ENCODE results near the gene ABCA7.

The ABCA7 gene

DNA sequence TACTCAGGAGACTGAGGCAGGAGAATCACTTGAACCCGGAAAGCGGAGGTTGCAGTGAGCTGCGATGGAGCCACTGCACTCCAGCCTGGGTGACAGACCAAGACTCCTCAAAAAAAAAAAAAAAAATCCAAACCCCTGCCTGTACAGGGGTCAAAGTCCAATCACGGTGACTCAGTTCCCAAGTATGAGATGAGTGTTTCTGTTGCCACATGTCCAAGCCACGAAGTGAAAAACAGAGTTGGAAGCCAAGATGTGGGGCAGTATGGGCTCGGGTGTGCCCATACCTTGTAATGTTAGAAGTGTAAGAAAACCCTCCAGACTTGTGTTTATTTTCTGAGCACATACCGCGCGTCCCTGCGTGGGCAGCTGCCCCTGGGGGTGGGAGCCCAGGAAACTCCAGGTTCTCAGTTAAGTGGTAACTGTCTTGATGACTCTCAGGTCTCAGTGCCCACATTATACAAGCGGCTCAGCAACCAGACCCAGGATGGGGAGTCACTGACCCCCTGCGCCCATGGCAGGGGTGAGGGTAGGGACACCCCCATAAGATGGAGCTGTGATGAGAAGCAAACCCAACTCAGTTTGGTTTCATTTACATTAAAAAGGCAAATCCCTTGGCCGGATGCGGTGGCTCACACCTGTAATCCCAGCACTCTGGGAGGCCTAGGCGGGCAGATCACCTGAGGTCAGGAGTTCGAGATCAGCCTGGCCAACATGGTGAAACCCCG is 62.7 kb downstream of the ABCA7 start:
- H3K36me3 ChIP-seq (ENCODE audit: low read length): no peaks in the 10 kb centered on the region
- H3F3A ChIP-seq (ENCODE audit: insufficient read depth): peaks cover 3% of the 10 kb centered on the region; the same call in 1 of the 2 replicates
- no peaks in the 10 kb centered on the region for H3K9me2 ChIP-seq (replicated peaks; ENCODE audit: insufficient read depth, low read length)
- no peak overlapping the region for H3K27ac ChIP-seq (ENCODE audit: low read depth, low read length)
- H4K20me1 ChIP-seq (ENCODE audit: low read depth, low read length): no peaks in the 10 kb centered on the region
- no peaks in the 10 kb centered on the region for H3K9me3 ChIP-seq (ENCODE audit: insufficient read depth, low read length)
- no peak overlapping the region for H2AFZ ChIP-seq (ENCODE audit: low read depth, low read length, severe bottlenecking)
- H3K4me2 ChIP-seq (ENCODE audit: low read depth, low read length, poor library complexity, severe bottlenecking): no peak overlapping the region
- H3K4me3 ChIP-seq (ENCODE audit: insufficient read depth, low read length, poor library complexity, severe bottlenecking): no peak overlapping the region
- H3K9ac ChIP-seq (ENCODE audit: low read length): no peak overlapping the region
- H3K79me2 ChIP-seq (ENCODE audit: insufficient read depth, low read length): no peaks in the 10 kb centered on the region
- no peaks in the 10 kb centered on the region for H3K27me3 ChIP-seq (ENCODE audit: low read length)
- TF ChIP-seq EZH2phosphoT487 (conservative IDR thresholded peaks at IDR 0.05; ENCODE audit: low read length): no peak
- no peak for TF ChIP-seq CTCF (IDR thresholded peaks at IDR 0.05; ENCODE audit: insufficient read depth, low read length, poor library complexity, severe bottlenecking)

DNA sequence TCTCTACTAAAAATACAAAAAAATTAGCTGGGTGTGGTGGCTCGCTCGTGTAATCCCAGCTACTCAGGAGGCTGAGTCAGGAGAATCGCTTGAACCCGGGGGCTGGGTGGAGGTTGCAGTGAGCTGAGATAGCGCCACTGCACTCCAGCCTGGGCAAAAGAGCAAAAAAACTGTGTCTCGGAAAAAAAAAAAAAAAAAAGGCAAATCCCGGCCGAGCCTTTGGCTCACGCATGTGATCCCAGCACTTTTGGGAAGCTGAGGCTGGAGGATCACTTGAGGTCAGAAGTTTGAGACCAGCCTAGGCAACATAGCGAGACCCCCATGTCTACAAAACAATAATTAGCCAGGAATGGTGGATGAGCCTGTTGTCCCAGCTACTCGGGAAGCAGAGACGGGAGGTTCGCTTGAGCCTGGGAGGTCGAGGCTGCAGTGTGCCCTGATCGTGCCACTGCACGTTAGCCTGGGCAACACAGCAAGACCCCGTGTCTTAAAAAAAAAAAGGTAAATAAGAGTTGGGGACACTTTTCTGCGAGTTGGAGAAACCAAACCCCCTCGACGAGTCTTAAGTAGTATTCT is 63.3 kb downstream of the ABCA7 start:
- TF ChIP-seq EZH2phosphoT487 (conservative IDR thresholded peaks at IDR 0.05; ENCODE audit: low read length) (no peak), CTCF (IDR thresholded peaks at IDR 0.05; ENCODE audit: insufficient read depth, low read length, poor library complexity, severe bottlenecking) (no peak)
- Histone ChIP-seq H4K20me1 (ENCODE audit: low read depth, low read length) (no peaks in the 10 kb centered on the region), H3K27me3 (ENCODE audit: low read length) (no peaks in the 10 kb centered on the region), H3K4me2 (ENCODE audit: low read depth, low read length, poor library complexity, severe bottlenecking) (peak overlapping the region; percentile 72), H3K79me2 (ENCODE audit: insufficient read depth, low read length) (no peaks in the 10 kb centered on the region), H3K9ac (ENCODE audit: low read length) (peak overlapping the region; percentile 56), H3K27ac (ENCODE audit: low read depth, low read length) (no peak overlapping the region), H3K4me3 (ENCODE audit: insufficient read depth, low read length, poor library complexity, severe bottlenecking) (peak overlapping the region; percentile 29), H3K9me3 (ENCODE audit: insufficient read depth, low read length) (no peaks in the 10 kb centered on the region), H3K9me2 (replicated peaks; ENCODE audit: insufficient read depth, low read length) (no peaks in the 10 kb centered on the region), H2AFZ (ENCODE audit: low read depth, low read length, severe bottlenecking) (peak overlapping the region; percentile 51), H3F3A (ENCODE audit: insufficient read depth) (peaks cover 3% of the 10 kb centered on the region; the same call in 1 of the 2 replicates), H3K36me3 (ENCODE audit: low read length) (no peaks in the 10 kb centered on the region)

DNA sequence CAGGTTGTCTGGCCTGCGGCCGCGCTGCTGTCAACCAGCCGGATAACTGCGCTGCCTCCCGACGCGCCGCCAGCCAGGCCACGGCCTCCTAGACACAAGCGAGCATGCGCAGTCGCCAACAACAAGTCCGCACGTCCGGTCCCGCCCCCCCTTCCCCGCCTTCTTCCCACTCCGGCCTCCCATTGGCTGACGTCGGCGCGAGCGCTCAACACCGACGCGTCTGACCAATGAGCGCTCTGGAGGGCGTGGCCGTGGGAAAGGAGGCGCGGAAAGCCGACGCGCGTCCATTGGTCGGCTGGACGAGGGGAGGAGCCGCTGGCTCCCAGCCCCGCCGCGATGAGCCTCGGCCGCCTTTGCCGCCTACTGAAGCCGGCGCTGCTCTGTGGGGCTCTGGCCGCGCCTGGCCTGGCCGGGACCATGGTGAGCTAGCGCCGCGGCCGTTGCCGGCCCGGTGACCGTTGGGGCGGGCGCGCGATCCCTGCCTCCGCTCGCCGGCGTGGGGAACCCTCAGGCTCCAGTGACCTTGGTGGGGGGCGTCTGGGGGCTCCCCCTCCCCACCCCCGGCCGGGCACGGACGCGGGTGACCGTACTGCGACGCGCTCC is 63.9 kb downstream of the ABCA7 start, which contains the start of gene GPX4:
TSS of gene GPX4 (plus strand) at position 287 of the 603 bp plus-strand sequence. CDS start at position 337, 50 bp downstream.
- peak within 1 kb of the TSS; percentile 75 for H2AFZ ChIP-seq (ENCODE audit: low read depth, low read length, severe bottlenecking)
- H3F3A ChIP-seq (ENCODE audit: insufficient read depth): peaks cover 3% of the 10 kb centered on the region; the same call in 1 of the 2 replicates
- TF ChIP-seq EZH2phosphoT487 (conservative IDR thresholded peaks at IDR 0.05; ENCODE audit: low read length): no peak
- no peak for TF ChIP-seq CTCF (IDR thresholded peaks at IDR 0.05; ENCODE audit: insufficient read depth, low read length, poor library complexity, severe bottlenecking)
- peak within 1 kb of the TSS; percentile 79 for H3K4me2 ChIP-seq (ENCODE audit: low read depth, low read length, poor library complexity, severe bottlenecking)
- peak within 1 kb of the TSS; percentile 69 for H3K27ac ChIP-seq (ENCODE audit: low read depth, low read length)
- H3K9me2 ChIP-seq (replicated peaks; ENCODE audit: insufficient read depth, low read length): no peaks in the 10 kb centered on the region
- no peaks in the 10 kb centered on the region for H3K36me3 ChIP-seq (ENCODE audit: low read length)
- peak within 1 kb of the TSS; percentile 89 for H3K9ac ChIP-seq (ENCODE audit: low read length)
- H3K9me3 ChIP-seq (ENCODE audit: insufficient read depth, low read length): no peaks in the 10 kb centered on the region
- H4K20me1 ChIP-seq (ENCODE audit: low read depth, low read length): no peaks in the 10 kb centered on the region
- H3K27me3 ChIP-seq (ENCODE audit: low read length): no peaks in the 10 kb centered on the region
- H3K79me2 ChIP-seq (ENCODE audit: insufficient read depth, low read length): no peaks in the 10 kb centered on the region
- H3K4me3 ChIP-seq (ENCODE audit: insufficient read depth, low read length, poor library complexity, severe bottlenecking): peak within 1 kb of the TSS; percentile 97

All from SU-DHL-6 (cell line).